CD4-positive, alpha-beta T cell treated with Interleukin-2 at 100 ng/mL for 4 hours (primary cell): ENCODE data around the gene VAMP8.
"Not testable (repeated sequence)": the region's sequence is repeated elsewhere in the genome, so short reads cannot be mapped to it uniquely, and the experiment has no call there.

Experiments used
- DNase-seq: peaks from one replicate; pipeline ENCODE4 v3.0.0-alpha.2; 2020; ENCODE audit warnings: low spot score

The VAMP8 gene

GRCh38 chr2:85598594-85599340 lies 21.4 kb downstream of the VAMP8 start:
- no peak for DNase-seq

- DNase-seq: no peak
Observed at GRCh38 chr2:85599468-85600234, 22.3 kb downstream of the VAMP8 start.

DNA sequence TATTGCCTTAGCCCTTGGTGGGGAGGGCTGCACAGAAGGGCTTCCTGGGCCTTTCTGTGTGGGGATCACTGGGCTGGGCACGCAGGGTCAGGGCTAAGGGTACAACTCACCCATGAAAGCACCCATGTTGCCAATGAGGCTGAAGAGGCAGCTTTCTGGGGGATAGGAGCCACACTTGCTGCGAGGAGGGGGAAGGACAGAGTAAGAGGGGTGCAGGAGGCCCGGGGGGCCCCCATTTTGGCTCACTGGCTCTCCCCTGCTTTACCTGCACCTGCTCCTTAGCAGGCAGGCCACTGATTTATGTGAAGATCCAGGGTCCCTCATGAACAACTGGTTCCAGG lies 22.8 kb downstream of the VAMP8 start:
- DNase-seq: no peak

DNA sequence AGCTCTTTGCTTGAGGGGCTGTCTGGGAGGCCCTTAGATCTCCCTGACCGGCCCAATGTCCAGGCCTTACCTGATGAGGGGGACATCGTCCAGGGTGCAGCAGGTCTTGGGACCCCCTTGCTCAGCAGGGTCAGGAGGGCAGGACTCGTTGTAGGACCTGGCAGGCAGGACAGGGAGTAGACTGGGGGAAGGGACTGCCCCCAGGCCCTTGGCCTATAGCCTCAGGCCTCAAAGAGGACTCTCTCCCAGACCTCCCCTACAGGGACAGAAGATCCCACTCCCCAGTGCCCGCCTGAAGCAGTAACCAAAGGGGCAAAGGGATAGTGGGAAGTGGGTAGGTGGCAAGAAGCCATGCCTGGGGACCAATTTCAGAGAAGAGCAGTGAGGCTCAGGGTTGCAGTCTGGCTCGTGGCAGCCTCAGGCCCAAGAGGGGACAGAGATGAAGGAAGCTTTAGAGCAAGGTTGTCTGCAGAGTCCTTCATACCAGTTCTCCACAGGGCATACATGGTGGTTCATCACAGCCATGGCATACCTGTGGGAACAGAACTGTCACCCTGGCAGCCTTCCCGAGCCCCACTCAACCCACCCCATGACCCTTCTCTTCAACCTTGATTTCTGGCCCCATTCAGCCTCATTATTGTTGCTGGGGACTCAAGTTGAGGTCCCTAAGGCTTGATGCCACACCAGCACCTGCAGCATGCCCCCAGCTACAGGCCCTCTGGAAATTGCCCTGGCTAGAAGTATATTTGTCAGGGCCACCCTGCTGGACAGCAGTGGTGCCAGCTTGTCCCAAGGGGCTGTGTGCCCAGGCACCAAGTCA lies 23.8 kb downstream of the VAMP8 start:
- DNase-seq: no peak

DNA sequence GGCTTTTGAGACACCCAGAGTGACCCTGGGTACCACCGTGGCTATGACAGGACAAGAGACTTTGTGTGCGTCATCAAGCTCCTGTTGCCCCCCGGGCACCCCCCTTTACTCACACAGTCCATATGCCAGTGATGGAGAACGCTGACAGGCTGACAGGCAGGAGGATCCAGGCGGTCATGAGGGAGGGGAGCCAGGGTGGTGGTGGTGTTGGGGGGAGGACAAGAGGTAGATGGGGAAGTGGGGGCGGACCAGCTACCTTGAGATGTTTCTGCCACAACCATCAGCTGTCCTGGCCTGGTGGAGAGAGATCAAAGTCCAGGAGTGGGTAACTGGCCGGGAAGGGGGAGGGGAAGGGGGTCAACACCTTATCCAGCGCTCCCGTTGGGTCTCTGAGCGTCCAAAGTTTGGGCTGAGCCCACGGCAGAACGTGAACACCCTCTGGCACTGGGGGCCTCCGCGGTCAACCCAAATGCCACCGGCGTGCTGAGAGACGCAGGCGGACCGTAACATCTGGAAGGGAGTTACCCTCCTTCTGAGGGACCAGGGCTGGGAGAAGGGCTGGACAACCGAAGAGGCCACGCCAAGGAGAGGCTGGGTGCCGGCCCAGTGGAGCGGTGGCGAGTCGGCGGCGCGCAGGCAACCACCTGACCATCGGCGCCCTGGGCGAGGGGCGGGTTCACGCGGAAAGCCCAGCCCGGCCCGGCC lies 24.5 kb downstream of the VAMP8 start:
- no peak for DNase-seq

DNA sequence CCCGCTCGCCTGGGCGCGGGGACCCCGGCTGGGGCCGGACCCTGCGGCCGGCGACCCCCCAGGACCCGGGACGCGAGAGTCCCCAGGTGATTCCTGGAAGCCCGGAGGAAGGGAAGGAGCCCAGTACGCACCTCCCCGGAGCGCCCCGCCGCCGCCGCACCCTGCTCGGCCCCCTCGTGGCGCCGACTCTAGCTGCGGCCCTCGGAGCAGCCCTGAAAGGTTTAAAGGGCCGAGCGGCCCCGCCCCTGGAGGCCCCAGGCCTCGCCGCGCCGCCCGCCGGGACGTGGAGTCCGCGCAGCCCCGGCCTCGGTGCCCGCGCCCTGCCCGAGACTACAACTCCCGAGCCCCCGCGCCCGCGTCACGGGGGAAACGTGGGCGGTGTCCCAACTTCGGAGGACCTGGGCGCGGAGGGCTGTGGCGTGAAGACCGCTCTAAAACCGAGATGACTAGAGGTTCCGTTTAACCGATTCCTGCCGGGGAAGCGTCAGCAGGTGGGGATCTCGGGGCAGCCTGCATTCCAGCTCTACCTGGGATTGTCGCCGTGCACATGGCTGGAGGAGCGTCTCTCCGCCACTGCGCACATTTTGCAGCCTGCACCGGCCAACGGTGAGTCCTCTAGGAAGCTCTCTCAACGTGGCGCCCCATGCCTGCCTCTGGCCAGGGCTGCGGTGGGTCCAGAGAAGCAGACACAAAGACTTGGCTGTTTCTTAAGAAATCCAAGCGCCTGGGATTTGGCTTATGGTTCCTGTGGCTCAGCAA lies 25.3 kb downstream of the VAMP8 start, which contains the start of gene TMEM150A:
Gene TMEM150A (minus strand): TSS at position 223 of the 759 bp plus-strand sequence. CDS start 750 bp downstream, outside the sequence.
- DNase-seq: peak; percentile 90

- not testable (repeated sequence) for DNase-seq
Observed at GRCh38 chr2:85604133-85604444, 26.7 kb downstream of the VAMP8 start.

GRCh38 chr2:85604568-85605339 lies 27.4 kb downstream of the VAMP8 start:
- DNase-seq: no peak

GRCh38 chr2:85605406-85606115 lies 28.2 kb downstream of the VAMP8 start:
- no peak for DNase-seq

DNA sequence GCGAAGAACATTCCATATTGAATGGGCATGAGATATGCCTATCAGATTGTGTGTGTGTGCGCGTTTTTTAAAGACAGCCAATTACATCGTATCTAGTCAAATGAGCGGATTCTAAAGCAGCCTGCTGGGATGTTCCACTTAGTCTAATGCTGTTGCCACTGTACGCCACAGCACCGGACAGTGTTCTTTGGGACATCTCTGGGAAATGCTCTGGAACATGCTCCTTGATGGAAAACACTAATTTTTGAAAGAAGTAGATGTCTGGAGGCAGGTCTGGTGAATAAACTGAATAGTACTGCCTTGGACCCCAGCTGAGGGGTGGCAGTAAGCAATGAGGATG lies 28.7 kb downstream of the VAMP8 start:
- DNase-seq: no peak

GRCh38 chr2:85607268-85608215 lies 30.2 kb downstream of the VAMP8 start:
- no peak for DNase-seq

DNA sequence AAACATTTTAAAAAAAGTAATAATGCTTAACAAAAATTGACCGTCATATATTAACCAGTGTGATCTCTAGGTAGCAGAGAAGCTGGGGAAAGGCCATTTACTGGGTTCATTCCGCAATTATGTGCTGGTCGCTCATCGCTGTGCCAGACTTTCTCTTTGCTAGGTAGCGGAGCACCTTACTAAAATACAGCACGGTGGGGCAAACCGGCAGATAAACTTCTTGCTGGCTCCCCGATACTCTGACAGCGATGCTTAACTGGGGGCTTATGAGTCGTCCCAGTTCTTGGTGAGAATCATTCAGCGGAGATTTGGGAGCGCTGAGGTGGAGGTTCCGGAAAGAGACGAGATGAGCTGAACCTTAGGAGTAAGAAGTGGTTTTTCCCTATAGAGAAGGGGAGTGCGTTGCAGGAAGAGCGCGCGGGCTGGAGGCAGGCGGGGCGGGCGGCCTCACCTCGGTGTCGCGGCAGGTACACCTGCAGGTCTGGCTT lies 33.9 kb downstream of the VAMP8 start:
- no peak for DNase-seq

- peak; percentile 85 for DNase-seq
Observed at GRCh38 chr2:85611705-85612587, 34.6 kb downstream of the VAMP8 start, which contains the start of gene C2orf68. Gene C2orf68 (minus strand): TSS chr2:85612066. CDS start chr2:85611984, 82 bp downstream.

GRCh38 chr2:85613717-85614515 lies 36.5 kb downstream of the VAMP8 start:
- DNase-seq: no peak

- not testable (repeated sequence) for DNase-seq
Observed at GRCh38 chr2:85614757-85615156, 37.4 kb downstream of the VAMP8 start.

DNA sequence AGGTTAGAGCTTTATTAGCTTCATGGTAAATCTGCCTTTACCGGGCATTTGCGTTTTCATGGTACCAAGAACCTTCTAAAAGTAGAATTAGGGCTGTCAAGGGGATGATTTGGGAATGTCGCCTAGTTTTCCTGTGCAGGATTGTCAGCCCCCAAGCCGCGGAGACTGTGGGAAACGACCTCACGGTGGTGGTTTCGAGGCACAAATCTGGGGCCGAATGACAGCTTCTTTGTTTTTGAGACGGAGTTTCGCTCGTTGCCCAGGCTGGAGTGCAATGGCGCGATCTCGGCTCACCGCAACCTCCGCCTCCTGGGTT lies 38.0 kb downstream of the VAMP8 start:
- no peak for DNase-seq

GRCh38 chr2:85617723-85618122 lies 40.3 kb downstream of the VAMP8 start:
- not testable (repeated sequence) for DNase-seq
